ENCODE measurements around the gene PDE10A. TPM values are rescaled to one million over a fixed set of nuclear protein-coding genes. Genes with fewer than 3 reads are reported as not detected.

The PDE10A gene
- total RNA-seq, 4 donors from 2014 or later: 3.5 to 10.0 (median 6.2) TPM

DNA sequence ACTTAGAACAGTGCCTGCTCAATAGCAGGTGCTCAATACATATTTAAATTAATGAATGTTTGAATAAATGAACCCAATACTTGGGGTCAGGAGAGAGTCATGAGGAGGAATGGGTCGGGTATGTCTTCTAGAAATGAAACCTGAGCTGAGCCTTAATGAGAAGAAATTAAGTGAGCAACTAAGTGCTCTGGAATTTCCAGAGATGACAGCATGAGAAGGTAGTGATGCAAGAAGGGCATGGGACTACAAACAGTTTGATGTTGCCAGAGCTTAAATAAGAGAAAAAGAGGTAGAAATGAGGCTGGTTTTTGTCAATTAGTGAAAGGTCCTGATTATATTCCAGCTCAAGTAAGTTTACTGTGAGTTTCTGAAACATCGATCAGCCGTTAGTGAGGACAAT, 82.9 kb downstream of the PDE10A start:
- H3K9me3 ChIP-seq: peaks cover 0 to 2% (median 0%) of the 10 kb centered on the region in 4 donors
- no peak for TF ChIP-seq EP300 (IDR thresholded peaks at IDR 0.05)
- no peak for TF ChIP-seq POLR2A (IDR thresholded peaks at IDR 0.05)
- TF ChIP-seq, protein P1, sequence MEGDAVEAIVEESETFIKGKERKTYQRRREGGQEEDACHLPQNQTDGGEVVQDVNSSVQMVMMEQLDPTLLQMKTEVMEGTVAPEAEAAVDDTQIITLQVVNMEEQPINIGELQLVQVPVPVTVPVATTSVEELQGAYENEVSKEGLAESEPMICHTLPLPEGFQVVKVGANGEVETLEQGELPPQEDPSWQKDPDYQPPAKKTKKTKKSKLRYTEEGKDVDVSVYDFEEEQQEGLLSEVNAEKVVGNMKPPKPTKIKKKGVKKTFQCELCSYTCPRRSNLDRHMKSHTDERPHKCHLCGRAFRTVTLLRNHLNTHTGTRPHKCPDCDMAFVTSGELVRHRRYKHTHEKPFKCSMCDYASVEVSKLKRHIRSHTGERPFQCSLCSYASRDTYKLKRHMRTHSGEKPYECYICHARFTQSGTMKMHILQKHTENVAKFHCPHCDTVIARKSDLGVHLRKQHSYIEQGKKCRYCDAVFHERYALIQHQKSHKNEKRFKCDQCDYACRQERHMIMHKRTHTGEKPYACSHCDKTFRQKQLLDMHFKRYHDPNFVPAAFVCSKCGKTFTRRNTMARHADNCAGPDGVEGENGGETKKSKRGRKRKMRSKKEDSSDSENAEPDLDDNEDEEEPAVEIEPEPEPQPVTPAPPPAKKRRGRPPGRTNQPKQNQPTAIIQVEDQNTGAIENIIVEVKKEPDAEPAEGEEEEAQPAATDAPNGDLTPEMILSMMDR (IDR thresholded peaks at IDR 0.05): no peak
- no peak overlapping the region for H3K4me3 ChIP-seq
- 92 to 93% methylated on average over 3 of the region's 3 CpGs for WGBS, 2 donors
- H3K27ac ChIP-seq: no peak overlapping the region
- no peak for DNase-seq (ENCODE audit: low spot score in 2 of 2)
- H3K36me3 ChIP-seq: no peaks in the 10 kb centered on the region
- H3K4me1 ChIP-seq: no peaks in the 10 kb centered on the region
- H3K27me3 ChIP-seq: no peaks in the 10 kb centered on the region

DNA sequence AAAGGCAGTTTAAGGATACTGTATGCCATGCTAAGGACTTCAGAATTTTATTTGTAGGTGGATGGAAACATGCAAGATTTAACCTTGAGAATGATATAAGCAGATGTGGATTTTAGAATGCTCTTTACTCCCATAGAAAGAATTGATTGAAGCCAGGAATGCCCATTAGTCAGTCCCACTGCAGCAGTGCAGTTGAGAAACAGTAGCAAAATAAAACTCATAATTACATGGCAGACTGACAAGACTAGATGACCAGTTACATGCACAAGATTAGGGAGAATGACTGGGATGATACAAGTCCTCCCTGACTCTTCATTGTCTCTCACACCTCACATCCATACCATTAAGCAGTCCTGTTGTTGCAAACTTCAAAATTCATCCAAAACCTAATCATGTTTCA, 83.9 kb downstream of the PDE10A start:
- no peak overlapping the region for H3K4me3 ChIP-seq
- TF ChIP-seq, protein P1 (IDR thresholded peaks at IDR 0.05): no peak
- no peak for TF ChIP-seq EP300 (IDR thresholded peaks at IDR 0.05)
- no peak for TF ChIP-seq POLR2A (IDR thresholded peaks at IDR 0.05)
- DNase-seq (ENCODE audit: low spot score in 2 of 2): no peak

DNA sequence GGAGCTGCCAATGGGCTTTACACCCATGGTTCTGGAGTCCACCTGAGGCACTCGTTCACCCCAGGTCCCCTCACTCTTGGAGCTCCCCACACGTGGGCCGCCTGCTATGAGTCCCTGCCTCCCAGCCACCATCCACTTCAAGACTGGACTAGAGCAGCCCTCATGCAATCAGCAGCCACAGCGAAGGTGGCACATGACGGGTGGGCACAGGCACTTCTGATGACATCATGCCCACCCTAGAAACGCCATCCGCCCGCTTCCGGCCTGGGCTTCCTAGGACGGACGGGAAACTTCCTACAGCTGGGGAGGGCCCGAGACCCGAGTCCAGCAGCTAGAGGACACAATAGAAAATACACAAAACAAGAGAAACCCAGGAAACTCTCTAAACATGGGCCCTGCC, 85.5 kb downstream of the PDE10A start:
- peaks cover 0 to 6% (median 0%) of the 10 kb centered on the region in 4 donors for H3K4me1 ChIP-seq
- WGBS, 2 donors: 90 to 97% methylated on average over 13 of the region's 13 CpGs

More for the DNA sequence above, 83.9 kb downstream of the PDE10A start:
- Histone ChIP-seq H3K36me3 (no peaks in the 10 kb centered on the region), H3K27me3 (no peaks in the 10 kb centered on the region), H3K9me3 (no peaks in the 10 kb centered on the region), H3K4me1 (no peaks in the 10 kb centered on the region), H3K27ac (no peak overlapping the region)

DNA sequence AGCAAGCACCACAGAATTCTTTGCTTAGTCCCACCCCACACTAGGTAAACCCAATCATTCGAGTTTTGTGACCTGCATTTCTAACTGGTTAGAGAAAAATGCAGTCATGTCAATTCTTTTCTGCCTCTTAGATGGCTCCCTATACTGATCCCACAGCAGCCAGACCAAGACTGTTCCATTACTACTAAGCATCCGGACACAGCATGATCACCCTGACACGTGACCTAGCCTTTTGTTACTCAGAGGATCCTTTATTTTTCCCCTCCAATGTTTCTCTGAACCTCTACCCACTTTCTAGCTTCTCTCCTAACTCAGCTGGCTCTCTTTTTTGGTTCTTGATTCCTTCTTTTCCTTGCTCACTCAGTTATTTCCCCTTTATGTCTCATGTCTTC, 87.9 kb downstream of the PDE10A start:
- Histone ChIP-seq H3K27me3 (no peaks in the 10 kb centered on the region), H3K9me3 (no peaks in the 10 kb centered on the region), H3K36me3 (no peaks in the 10 kb centered on the region), H3K4me1 (peaks cover 0 to 6% (median 0%) of the 10 kb centered on the region in 4 donors), H3K4me3 (no peak overlapping the region), H3K27ac (peak overlapping the region in 1 of 4 donors; percentile 10)
- TF ChIP-seq EP300 (IDR thresholded peaks at IDR 0.05) (no peak), POLR2A (IDR thresholded peaks at IDR 0.05) (no peak)
- TF ChIP-seq, protein P1 (IDR thresholded peaks at IDR 0.05): no peak
- DNase-seq (ENCODE audit: low spot score in 2 of 2): no peak
- 58 to 74% methylated on average over 3 of the region's 3 CpGs for WGBS, 2 donors

More for the DNA sequence above, 85.5 kb downstream of the PDE10A start:
- DNase-seq (ENCODE audit: low spot score in 2 of 2): no peak
- TF ChIP-seq, protein P1 (IDR thresholded peaks at IDR 0.05): no peak
- TF ChIP-seq POLR2A (IDR thresholded peaks at IDR 0.05) (no peak), EP300 (IDR thresholded peaks at IDR 0.05) (no peak)
- Histone ChIP-seq H3K27me3 (no peaks in the 10 kb centered on the region), H3K27ac (no peak overlapping the region), H3K36me3 (no peaks in the 10 kb centered on the region), H3K4me3 (no peak overlapping the region), H3K9me3 (no peaks in the 10 kb centered on the region)

DNA sequence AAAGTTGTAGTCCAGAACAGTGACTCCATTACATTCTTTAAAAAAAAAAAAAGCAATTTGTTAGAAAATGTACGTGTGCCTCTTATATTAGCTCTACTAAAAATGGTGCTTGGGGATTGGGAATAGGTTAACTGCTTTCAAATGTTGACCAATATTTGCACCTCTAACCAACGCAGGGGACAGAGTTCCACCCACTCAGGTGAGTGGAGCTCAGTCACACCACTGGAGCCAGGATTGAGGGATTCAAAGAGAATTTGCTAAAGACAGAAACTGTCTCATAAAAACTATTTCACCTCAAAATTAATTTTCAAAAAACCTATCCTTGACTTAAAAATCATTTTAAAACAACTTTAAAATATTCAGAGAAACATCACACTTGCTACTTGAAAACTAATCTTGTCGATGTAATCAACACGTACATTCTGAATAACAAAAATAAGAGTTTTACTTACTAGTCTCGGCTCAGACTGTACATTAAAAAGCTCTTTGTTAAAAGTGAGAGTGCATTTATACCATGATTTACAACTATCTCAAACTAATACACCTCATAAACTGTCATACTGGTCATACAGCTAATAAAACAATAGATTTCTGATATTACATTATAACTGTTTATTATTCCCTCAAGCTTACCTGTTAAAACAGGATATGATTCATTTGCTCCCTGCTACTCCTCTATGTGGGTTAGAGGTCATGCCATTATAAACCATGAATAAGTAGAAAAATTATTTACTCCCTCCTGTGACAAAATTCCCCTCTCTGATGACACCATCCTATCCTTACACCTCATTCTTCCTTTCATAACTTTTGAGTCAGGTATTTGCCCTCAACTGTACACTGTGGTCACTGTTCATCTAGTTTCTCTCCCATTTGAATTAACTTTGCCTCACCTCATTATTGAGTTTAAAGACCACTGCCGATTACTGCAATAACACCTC, 88.6 kb downstream of the PDE10A start:
- H3K4me1 ChIP-seq: peaks cover 0 to 6% (median 0%) of the 10 kb centered on the region in 4 donors
- peak overlapping the region in 1 of 4 donors; percentile 11 for H3K27ac ChIP-seq
- H3K36me3 ChIP-seq: no peaks in the 10 kb centered on the region
- no peak overlapping the region for H3K4me3 ChIP-seq
- TF ChIP-seq POLR2A (IDR thresholded peaks at IDR 0.05) (no peak), EP300 (IDR thresholded peaks at IDR 0.05) (no peak)
- TF ChIP-seq, protein P1 (IDR thresholded peaks at IDR 0.05): no peak
- 64 to 68% methylated on average over 6 of the region's 6 CpGs for WGBS, 2 donors
- no peak for DNase-seq (ENCODE audit: low spot score in 2 of 2)
- no peaks in the 10 kb centered on the region for H3K27me3 ChIP-seq
- no peaks in the 10 kb centered on the region for H3K9me3 ChIP-seq

Measured in tibial nerve (tissue), 4 donors.